PC-3 (cell line): Measurements from ENCODE around the gene TBPL2. TPM values are rescaled to one million over a fixed set of nuclear protein-coding genes. Genes with fewer than 3 reads are reported as not detected.
"Not testable (repeated sequence)": the region's sequence is repeated elsewhere in the genome, so short reads cannot be mapped to it uniquely, and the experiment has no call there.

Experiments
- ATAC-seq: fragments of 200-7000 bp; cut with Tn5 transposase; 2 replicates; pipeline ENCODE4 v1.9.1; 2020; ENCODE audit warnings: mild to moderate bottlenecking, moderate library complexity
- BruUV-seq: library from RNA; stranded (reverse); fragments of 400-500 nt; replicated peaks from 2 replicates; lab custom pipeline; 2021; lab: Mats Ljungman, UMichigan
- CTCF ChIA-PET: fragments of 300-600 bp; sonication (Branson Sonifier 250); formaldehyde crosslinking; loops from one replicate; lab custom pipeline; 2022; ENCODE audit warnings: antibody characterized with exemption; lab: Charles Lee
- POLR2A ChIA-PET: fragments of 300-600 bp; sonication (Branson Sonifier 250); formaldehyde crosslinking; loops from one replicate; lab custom pipeline; 2022; ENCODE audit warnings: antibody characterized with exemption; ENCODE audit not compliant: unreplicated experiment; lab: Charles Lee
- DNase-seq: peaks from one replicate; pipeline ENCODE4 v3.0.0-alpha.2; 2015
- H2AFZ ChIP-seq: fragments of 300-600 bp; sonication (generic); 2 replicates; pipeline ENCODE4 v1.6.0; 2016; ENCODE audit warnings: antibody characterized with exemption, low read length
- H3F3A ChIP-seq: fragments of 300-600 bp; sonication (generic); one replicate; pipeline ENCODE4 v1.6.0; 2017; ENCODE audit warnings: antibody characterized with exemption, low read length, control low read depth, mild to moderate bottlenecking; ENCODE audit not compliant: unreplicated experiment
- H3K27ac ChIP-seq: fragments of 300-600 bp; sonication (generic); 2 replicates; pipeline ENCODE4 v1.5.1; 2016; ENCODE audit warnings: mild to moderate bottlenecking, low read length
- H3K27me3 ChIP-seq: fragments of 300-600 bp; sonication (generic); 2 replicates; pipeline ENCODE4 v1.6.1; 2016; ENCODE audit warnings: low read length, mixed read lengths
- H3K36me3 ChIP-seq: fragments of 300-600 bp; sonication (generic); 2 replicates; pipeline ENCODE4 v1.6.1; 2016; ENCODE audit warnings: low read depth, mixed run types, low read length, mixed read lengths
- H3K4me1 ChIP-seq: fragments of 300-600 bp; sonication (generic); 2 replicates; pipeline ENCODE4 v1.5.1; 2016; ENCODE audit warnings: low read length; ENCODE audit not compliant: insufficient read depth
- H3K4me2 ChIP-seq: fragments of 300-600 bp; sonication (generic); 2 replicates; pipeline ENCODE4 v1.6.0; 2016; ENCODE audit warnings: low read length
- H3K4me3 ChIP-seq: fragments of 300-600 bp; sonication (generic); 2 replicates; pipeline ENCODE4 v1.5.1; 2016; ENCODE audit warnings: mild to moderate bottlenecking, low read length, mixed read lengths
- H3K79me2 ChIP-seq: fragments of 300-600 bp; sonication (generic); 2 replicates; pipeline ENCODE4 v1.6.1; 2017; ENCODE audit warnings: low read length, mixed read lengths
- H3K9ac ChIP-seq: fragments of 300-600 bp; sonication (generic); 2 replicates; pipeline ENCODE4 v1.6.0; 2016; ENCODE audit warnings: mild to moderate bottlenecking, low read length
- H3K9me2 ChIP-seq: fragments of 300-600 bp; sonication (generic); replicated peaks from 2 replicates; pipeline ENCODE4 v1.6.1; 2016; ENCODE audit warnings: mixed run types, low read length, mixed read lengths
- H3K9me3 ChIP-seq: fragments of 300-600 bp; sonication (generic); 2 replicates; pipeline ENCODE4 v1.6.1; 2016; ENCODE audit warnings: low read length, mixed read lengths
- H4K20me1 ChIP-seq: fragments of 300-600 bp; sonication (generic); 2 replicates; pipeline ENCODE4 v1.6.1; 2016; ENCODE audit warnings: low read length, mixed read lengths
- CTCF ChIP-seq: fragments of 300-600 bp; sonication (generic); conservative IDR thresholded peaks from 2 replicates; pipeline ENCODE4 v1.5.1; 2017; ENCODE audit warnings: antibody characterized with exemption, low read depth, mild to moderate bottlenecking, low read length
- EZH2 ChIP-seq: fragments of 300-600 bp; sonication (generic); IDR thresholded peaks from one replicate; pipeline ENCODE4 v1.6.1; 2017; ENCODE audit warnings: antibody characterized with exemption, mild to moderate bottlenecking, low read length; ENCODE audit not compliant: unreplicated experiment
- EZH2phosphoT487 ChIP-seq: fragments of 300-600 bp; sonication (generic); IDR thresholded peaks from 2 replicates; pipeline ENCODE4 v1.6.1; 2018; ENCODE audit warnings: mild to moderate bottlenecking, antibody characterized with exemption, low read length, borderline replicate concordance
- intact Hi-C: fragments of 100-400 bp; cut with micrococcal nuclease; formaldehyde crosslinking; loops from 2 replicates; pipeline ENCODE4 v1.9.0; 2023
- total RNA-seq: library from RNA; depleted of rRNA; stranded (reverse); fragments of >200 nt; gene quantifications from 2 replicates; pipeline ENCODE4 v1.2.3, GENCODE V29; 2014

TBPL2 gene
- total RNA-seq, 1 experiment from 2014 or later = not detected

- Histone ChIP-seq H3K36me3 (no peaks in the 10 kb centered on the region), H3K4me2 (peak overlapping the region; percentile 52), H3K4me1 (peaks cover 33% of the 10 kb centered on the region), H3K9me2 (0 out of 2 replicates have a peak, but pooled peaks cover 4% of the 10 kb centered on the region), H3K9ac (peak overlapping the region; percentile 24), H3K27ac (peak overlapping the region; percentile 77), H3K4me3 (peak overlapping the region; percentile 13; the same call in 1 of the 2 replicates), H4K20me1 (no peaks in the 10 kb centered on the region), H2AFZ (0 out of 2 replicates have a peak overlapping the region, but pooled peaks have one; percentile 0), H3K27me3 (no peaks in the 10 kb centered on the region), H3K79me2 (no peaks in the 10 kb centered on the region), H3F3A (no peaks in the 10 kb centered on the region), H3K9me3 (no peaks in the 10 kb centered on the region)
- ChIA-PET POLR2A (no interaction called here), CTCF (interaction anchor here (1.3 kb wide), 1 partner anchor 10 kb away, joined by 13 read pairs; no protein-coding TSS in a partner anchor)
- BruUV-seq = no TSS peak
- DNase-seq = no peak
- TF ChIP-seq EZH2 (no peak), CTCF (no peak), EZH2phosphoT487 (no peak)
- intact Hi-C loops = loop anchor here (1.0 kb wide), 1 partner anchor 15 kb away; no protein-coding TSS in a partner anchor
- no peak for ATAC-seq
These were observed 13.5 kb downstream of the TBPL2 start for GRCh38 chr14:55426891-55427290.

- intact Hi-C loops = no loop called here
- ChIA-PET CTCF (interaction anchor here (0.5 kb wide), 1 partner anchor 153 kb away, joined by 12 read pairs; no protein-coding TSS in a partner anchor), POLR2A (no interaction called here)
- H3K4me1 ChIP-seq = peaks cover 33% of the 10 kb centered on the region
- no peaks in the 10 kb centered on the region for H3F3A ChIP-seq
- no peak for TF ChIP-seq EZH2
- no peak for TF ChIP-seq EZH2phosphoT487
- TF ChIP-seq CTCF = no peak
- no peaks in the 10 kb centered on the region for H3K79me2 ChIP-seq
- no peak overlapping the region for H3K9ac ChIP-seq
- ATAC-seq (no peak), DNase-seq (no peak)
- H3K27me3 ChIP-seq = no peaks in the 10 kb centered on the region
- H3K36me3 ChIP-seq = no peaks in the 10 kb centered on the region
- no peak overlapping the region for H2AFZ ChIP-seq
- no peak overlapping the region for H3K4me2 ChIP-seq
- no peak overlapping the region for H3K27ac ChIP-seq
- H3K9me3 ChIP-seq = no peaks in the 10 kb centered on the region
- no peaks in the 10 kb centered on the region for H4K20me1 ChIP-seq
- H3K4me3 ChIP-seq = no peak overlapping the region
- no TSS peak for BruUV-seq
- H3K9me2 ChIP-seq = 0 out of 2 replicates have a peak, but pooled peaks cover 4% of the 10 kb centered on the region
These were observed 15.3 kb downstream of the TBPL2 start for GRCh38 chr14:55425091-55425490.

- no peak overlapping the region for H3K9ac ChIP-seq
- 0 out of 2 replicates have a peak, but pooled peaks cover 4% of the 10 kb centered on the region for H3K9me2 ChIP-seq
- DNase-seq (no peak), ATAC-seq (no peak)
- BruUV-seq = no TSS peak
- no peak overlapping the region for H3K4me3 ChIP-seq
- H3K27ac ChIP-seq = no peak overlapping the region
- TF ChIP-seq EZH2phosphoT487 = no peak
- TF ChIP-seq EZH2 = no peak
- TF ChIP-seq CTCF = no peak
- peaks cover 24% of the 10 kb centered on the region for H3K4me1 ChIP-seq
- no peaks in the 10 kb centered on the region for H3K9me3 ChIP-seq
- H3K36me3 ChIP-seq = no peaks in the 10 kb centered on the region
- H4K20me1 ChIP-seq = no peaks in the 10 kb centered on the region
- POLR2A ChIA-PET = no interaction called here
- no peak overlapping the region for H3K4me2 ChIP-seq
- intact Hi-C loops = no loop called here
- CTCF ChIA-PET = interaction anchor here (0.5 kb wide), 1 partner anchor 233 kb away, joined by 5 read pairs; the partner anchor contains the start of gene DLGAP5
- no peaks in the 10 kb centered on the region for H3K27me3 ChIP-seq
- no peaks in the 10 kb centered on the region for H3F3A ChIP-seq
- H3K79me2 ChIP-seq = no peaks in the 10 kb centered on the region
- H2AFZ ChIP-seq = no peak overlapping the region
These were observed 16.4 kb downstream of the TBPL2 start for GRCh38 chr14:55423969-55424368.

- H3F3A ChIP-seq, H4K20me1 ChIP-seq, intact Hi-C loops, H3K27ac ChIP-seq, H3K4me2 ChIP-seq, H3K36me3 ChIP-seq, BruUV-seq, H3K79me2 ChIP-seq, H3K9me2 ChIP-seq, ATAC-seq, DNase-seq, H3K9me3 ChIP-seq, H3K9ac ChIP-seq, H3K4me3 ChIP-seq, H2AFZ ChIP-seq, H3K27me3 ChIP-seq: not testable (repeated sequence)
- peaks cover 12% of the 10 kb centered on the region for H3K4me1 ChIP-seq
- ChIA-PET CTCF (interaction anchor here (0.6 kb wide), 1 partner anchor 50 kb away, joined by 3 read pairs; no protein-coding TSS in a partner anchor), POLR2A (interaction anchor here (0.7 kb wide), 1 partner anchor 48 kb away, joined by 3 read pairs; no protein-coding TSS in a partner anchor)
These were observed 18.1 kb downstream of the TBPL2 start for GRCh38 chr14:55422338-55422737.
